ENCODE measurements around the gene NKD2.
"Not testable (repeated sequence)": the region's sequence is repeated elsewhere in the genome, so short reads cannot be mapped to it uniquely, and the experiment has no call there.

GRCh38 chr5:1061292-1061691, 52.7 kb downstream of the NKD2 start:
- TF ChIP-seq EZH2 (optimal IDR thresholded peaks at IDR 0.05; ENCODE audit: low read depth, low read length); CTCF (IDR thresholded peaks at IDR 0.05; ENCODE audit: low read length); EZH2phosphoT487 (IDR thresholded peaks at IDR 0.05; ENCODE audit: low read length): not testable (repeated sequence)

All from MM.1S (cell line).